Neuron (in vitro differentiated cells): ENCODE measurements around the gene SORL1.
A peak's percentile ranks its signal among the peaks of the same experiment; 100 is the strongest.
"Not testable (repeated sequence)": the region's sequence is repeated elsewhere in the genome, so short reads cannot be mapped to it uniquely, and the experiment has no call there.

Experiments
- H2AFZ ChIP-seq: one replicate; pipeline ENCODE4 v1.6.1; 2013; ENCODE audit warnings: low read depth, mild to moderate bottlenecking, inconsistent platforms, low read length, moderate library complexity
- H3K27me3 ChIP-seq: one replicate; pipeline ENCODE4 v1.6.1; 2013; ENCODE audit warnings: low read length; ENCODE audit not compliant: insufficient read depth
- H3K36me3 ChIP-seq: one replicate; pipeline ENCODE4 v1.6.1; 2013; ENCODE audit warnings: low read length; ENCODE audit not compliant: insufficient read depth
- H3K4me1 ChIP-seq: one replicate; pipeline ENCODE4 v1.6.1; 2013; ENCODE audit warnings: low read length; ENCODE audit not compliant: insufficient read depth
- H3K4me3 ChIP-seq: 2 replicates; pipeline ENCODE4 v1.5.1; 2013; ENCODE audit warnings: mild to moderate bottlenecking, low read length, moderate library complexity
- H3K9me3 ChIP-seq: one replicate; pipeline ENCODE4 v1.6.1; 2013; ENCODE audit warnings: low read length

The SORL1 gene

GRCh38 chr11:121451986-121452608, at the start of gene SORL1:
Gene SORL1, plus strand, starts transcription at chr11:121452314. Its CDS starts 18 bp downstream, at chr11:121452332.
- peak within 1 kb of the TSS; percentile 67 for H2AFZ ChIP-seq
- no peaks in the 10 kb centered on the region for H3K9me3 ChIP-seq
- H3K4me1 ChIP-seq = peaks cover 32% of the 10 kb centered on the region
- H3K4me3 ChIP-seq = peak within 1 kb of the TSS; percentile 76
- no peaks in the 10 kb centered on the region for H3K36me3 ChIP-seq
- H3K27me3 ChIP-seq = no peaks in the 10 kb centered on the region

- no peaks in the 10 kb centered on the region for H3K27me3 ChIP-seq
- no peak overlapping the region for H2AFZ ChIP-seq
- no peaks in the 10 kb centered on the region for H3K36me3 ChIP-seq
- peaks cover 20% of the 10 kb centered on the region for H3K4me1 ChIP-seq
- no peak overlapping the region for H3K4me3 ChIP-seq
- H3K9me3 ChIP-seq = peaks cover 2% of the 10 kb centered on the region
These were observed 46.5 kb upstream of the SORL1 start for GRCh38 chr11:121405646-121406045.

GRCh38 chr11:121406291-121406690, 45.8 kb upstream of the SORL1 start:
- no peak overlapping the region for H3K4me3 ChIP-seq
- H2AFZ ChIP-seq = peak overlapping the region; percentile 13
- no peaks in the 10 kb centered on the region for H3K27me3 ChIP-seq

GRCh38 chr11:121408830-121409229, 43.3 kb upstream of the SORL1 start:
- Histone ChIP-seq H3K36me3 (no peaks in the 10 kb centered on the region), H3K4me3 (no peak overlapping the region), H3K9me3 (peaks cover 2% of the 10 kb centered on the region), H2AFZ (no peak overlapping the region), H3K27me3 (no peaks in the 10 kb centered on the region), H3K4me1 (peaks cover 20% of the 10 kb centered on the region)

More at GRCh38 chr11:121406291-121406690, 45.8 kb upstream of the SORL1 start:
- H3K36me3 ChIP-seq = no peaks in the 10 kb centered on the region
- H3K4me1 ChIP-seq = peaks cover 20% of the 10 kb centered on the region
- peaks cover 2% of the 10 kb centered on the region for H3K9me3 ChIP-seq

GRCh38 chr11:121410041-121410440, 42.1 kb upstream of the SORL1 start:
- not testable (repeated sequence) for H3K36me3 ChIP-seq, H3K9me3 ChIP-seq, H3K4me3 ChIP-seq, H2AFZ ChIP-seq, H3K27me3 ChIP-seq
- peaks cover 20% of the 10 kb centered on the region for H3K4me1 ChIP-seq

- peaks cover 16% of the 10 kb centered on the region for H3K4me1 ChIP-seq
- H3K4me3 ChIP-seq, H2AFZ ChIP-seq, H3K27me3 ChIP-seq, H3K9me3 ChIP-seq, H3K36me3 ChIP-seq: not testable (repeated sequence)
These were observed 40.8 kb upstream of the SORL1 start for GRCh38 chr11:121411330-121411729.

- Histone ChIP-seq H3K27me3 (no peaks in the 10 kb centered on the region), H3K4me1 (peaks cover 8% of the 10 kb centered on the region), H3K36me3 (no peaks in the 10 kb centered on the region), H3K4me3 (no peak overlapping the region), H2AFZ (no peak overlapping the region), H3K9me3 (no peaks in the 10 kb centered on the region)
These were observed 40.0 kb upstream of the SORL1 start for GRCh38 chr11:121412000-121412587.

GRCh38 chr11:121412711-121413415, 39.3 kb upstream of the SORL1 start:
- Histone ChIP-seq H3K36me3 (no peaks in the 10 kb centered on the region), H3K4me3 (no peak overlapping the region), H3K4me1 (peaks cover under 1% of the 10 kb centered on the region), H2AFZ (no peak overlapping the region), H3K9me3 (no peaks in the 10 kb centered on the region), H3K27me3 (no peaks in the 10 kb centered on the region)

- H3K4me1 ChIP-seq = no peaks in the 10 kb centered on the region
- no peaks in the 10 kb centered on the region for H3K36me3 ChIP-seq
- H3K9me3 ChIP-seq = no peaks in the 10 kb centered on the region
- H2AFZ ChIP-seq = no peak overlapping the region
- no peaks in the 10 kb centered on the region for H3K27me3 ChIP-seq
- H3K4me3 ChIP-seq = no peak overlapping the region
These were observed 37.8 kb upstream of the SORL1 start for GRCh38 chr11:121414141-121414913.

- no peaks in the 10 kb centered on the region for H3K27me3 ChIP-seq
- no peak overlapping the region for H3K4me3 ChIP-seq
- no peaks in the 10 kb centered on the region for H3K4me1 ChIP-seq
These were observed 36.3 kb upstream of the SORL1 start for GRCh38 chr11:121415856-121416255.

GRCh38 chr11:121417055-121417551, 35.0 kb upstream of the SORL1 start:
- no peak overlapping the region for H3K4me3 ChIP-seq
- H3K36me3 ChIP-seq = no peaks in the 10 kb centered on the region
- no peaks in the 10 kb centered on the region for H3K27me3 ChIP-seq
- no peaks in the 10 kb centered on the region for H3K9me3 ChIP-seq
- H3K4me1 ChIP-seq = no peaks in the 10 kb centered on the region
- no peak overlapping the region for H2AFZ ChIP-seq

More at GRCh38 chr11:121415856-121416255, 36.3 kb upstream of the SORL1 start:
- Histone ChIP-seq H3K9me3 (no peaks in the 10 kb centered on the region), H3K36me3 (no peaks in the 10 kb centered on the region), H2AFZ (no peak overlapping the region)

- H3K4me1 ChIP-seq = no peaks in the 10 kb centered on the region
- no peaks in the 10 kb centered on the region for H3K36me3 ChIP-seq
- no peak overlapping the region for H2AFZ ChIP-seq
- H3K27me3 ChIP-seq = no peaks in the 10 kb centered on the region
- no peak overlapping the region for H3K4me3 ChIP-seq
- no peaks in the 10 kb centered on the region for H3K9me3 ChIP-seq
These were observed 34.5 kb upstream of the SORL1 start for GRCh38 chr11:121417607-121418006.
